Epidermal melanocyte (primary cell): Measurements from ENCODE around the gene GCK.
"Not testable (repeated sequence)": the region's sequence is repeated elsewhere in the genome, so short reads cannot be mapped to it uniquely, and the experiment has no call there.

ENCODE experiments used
- DNase-seq: peaks from one replicate; pipeline ENCODE4 v3.0.0; 2011; ENCODE audit warnings: low spot score; ENCODE audit not compliant: insufficient read length

Gene GCK

GRCh38 chr7:44201813-44202212 is 12.6 kb upstream of the GCK start:
- no peak for DNase-seq

- peak; percentile 100 for DNase-seq
Observed at GRCh38 chr7:44200699-44201461, 11.6 kb upstream of the GCK start, which contains the start of gene YKT6. YKT6 (plus strand) TSS chr7:44200978; CDS start chr7:44201136, 158 bp downstream.

GRCh38 chr7:44200163-44200562 is 10.9 kb upstream of the GCK start:
- DNase-seq: not testable (repeated sequence)

GRCh38 chr7:44197474-44197873 is 8.2 kb upstream of the GCK start:
- DNase-seq: no peak

GRCh38 chr7:44196450-44196872 is 7.2 kb upstream of the GCK start:
- peak; percentile 84 for DNase-seq

GRCh38 chr7:44195889-44196288 is 6.7 kb upstream of the GCK start:
- no peak for DNase-seq

GRCh38 chr7:44194562-44195145 is 5.4 kb upstream of the GCK start:
- no peak for DNase-seq

GRCh38 chr7:44194069-44194468 is 4.8 kb upstream of the GCK start:
- no peak for DNase-seq

- no peak for DNase-seq
Observed at GRCh38 chr7:44193011-44193802, 4.0 kb upstream of the GCK start.

- no peak for DNase-seq
Observed at GRCh38 chr7:44191171-44191570, 1.9 kb upstream of the GCK start.

DNA sequence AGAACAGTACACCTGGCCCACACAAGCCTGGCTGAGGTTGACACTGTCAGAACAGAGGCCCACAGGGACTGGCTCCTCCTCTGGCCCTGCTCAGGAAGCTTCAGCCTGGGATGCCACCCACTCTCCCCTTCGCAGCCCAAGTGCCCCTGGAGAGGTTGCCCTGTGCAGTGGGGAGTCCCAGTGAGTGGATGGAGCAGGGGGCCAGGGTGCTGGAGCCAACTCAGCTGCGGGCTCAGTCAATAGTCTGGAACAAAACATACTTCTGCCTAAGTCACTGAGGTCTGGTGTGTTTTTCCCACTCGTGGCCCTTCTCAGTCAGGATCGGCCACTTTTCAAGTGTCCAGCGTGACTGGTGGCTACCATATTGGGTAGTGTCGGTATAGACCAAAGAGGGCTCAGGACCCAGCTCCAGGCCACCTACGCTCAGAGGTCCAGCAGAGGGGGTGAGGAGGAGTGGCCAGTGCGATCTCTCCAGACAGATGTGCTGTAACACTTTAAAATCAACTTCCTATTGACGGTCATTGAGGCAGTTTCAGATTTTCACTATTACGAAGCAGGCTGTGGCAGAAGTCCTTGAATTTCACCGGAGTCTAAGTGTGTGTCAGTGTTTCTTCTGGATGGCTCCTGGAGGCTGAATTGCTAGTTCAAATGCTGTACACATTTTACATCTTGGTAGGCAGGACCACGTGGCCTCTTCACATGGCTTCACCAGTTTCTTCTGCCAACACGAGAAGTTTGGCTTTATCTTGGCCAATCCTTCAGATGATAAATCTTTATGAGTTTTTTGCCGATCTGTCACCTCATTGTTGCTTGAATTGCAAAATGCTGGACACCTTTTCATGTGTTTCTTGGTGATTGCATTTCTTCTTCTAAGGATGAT is 994 bp upstream of the GCK start:
- DNase-seq: no peak

GRCh38 chr7:44188480-44189225 is 586 bp downstream of the GCK start:
- DNase-seq: no peak

- DNase-seq: no peak
Observed at GRCh38 chr7:44187636-44188416, 1.4 kb downstream of the GCK start.

GRCh38 chr7:44186736-44187135 is 2.5 kb downstream of the GCK start:
- no peak for DNase-seq

- DNase-seq: no peak
Observed at GRCh38 chr7:44185729-44186128, 3.5 kb downstream of the GCK start.

DNA sequence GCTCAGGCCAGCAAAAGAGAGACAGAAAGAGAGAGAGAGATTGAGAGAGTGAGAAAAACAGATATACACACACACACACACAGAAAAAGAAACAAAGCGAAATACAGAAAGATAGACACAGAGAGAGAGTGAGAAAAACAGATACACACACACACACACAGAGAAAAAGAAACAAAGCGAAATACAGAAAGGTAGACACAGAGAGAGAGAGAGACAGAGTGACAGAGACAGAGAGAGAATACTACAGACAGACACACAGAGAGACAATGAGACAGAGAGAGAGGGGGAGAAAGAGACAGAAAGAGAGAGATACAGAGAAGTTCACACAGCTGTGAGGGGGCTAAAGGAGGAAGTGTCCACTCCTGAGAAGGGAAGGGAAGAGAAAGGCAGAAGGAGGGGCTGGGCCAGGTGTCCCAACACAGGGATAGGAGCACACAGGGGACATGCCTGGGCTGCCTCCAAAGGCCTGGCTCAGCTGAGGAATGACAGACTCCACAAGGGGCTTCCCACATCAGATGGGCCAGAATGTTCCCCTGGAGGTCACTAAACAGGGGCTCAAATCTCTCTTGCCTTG is 4.3 kb downstream of the GCK start:
- no peak for DNase-seq

- no peak for DNase-seq
Observed at GRCh38 chr7:44184206-44184872, 4.9 kb downstream of the GCK start.

- no peak for DNase-seq
Observed at GRCh38 chr7:44183386-44183785, 5.9 kb downstream of the GCK start.

DNA sequence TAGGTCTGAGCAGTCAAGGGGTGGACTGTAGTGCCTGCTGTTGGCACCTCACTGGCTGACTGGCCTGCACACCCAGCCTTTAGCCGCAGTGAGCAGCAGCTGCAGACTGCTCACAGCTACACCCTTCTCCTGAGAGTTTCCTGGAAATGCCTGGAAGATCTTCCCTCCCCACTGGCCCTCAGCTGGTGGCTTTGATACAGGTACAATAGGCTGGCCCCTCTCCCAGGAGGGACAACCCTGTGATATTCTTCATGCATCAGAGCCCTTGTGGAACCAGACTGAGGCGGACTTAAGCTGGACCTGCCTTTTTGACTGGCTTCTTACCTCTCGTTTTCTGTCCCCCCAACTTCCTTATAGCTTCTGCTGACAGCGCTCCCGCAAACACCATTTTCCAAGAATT is 6.4 kb downstream of the GCK start:
- DNase-seq: no peak
